Right kidney (tissue), 1 donor: ENCODE results near the gene SYK.

Experiments used
- DNase-seq: peaks from one replicate; pipeline ENCODE4 v3.0.0-alpha.2; 2016

The SYK gene

GRCh38 chr9:90821697-90822096 lies 20.1 kb downstream of the SYK start:
- DNase-seq, result no peak

GRCh38 chr9:90822866-90823265 lies 21.2 kb downstream of the SYK start:
- no peak for DNase-seq

GRCh38 chr9:90825586-90825985 lies 24.0 kb downstream of the SYK start:
- DNase-seq, result no peak

GRCh38 chr9:90826326-90827020 lies 24.9 kb downstream of the SYK start:
- DNase-seq, result no peak

- DNase-seq, result no peak
Measured at GRCh38 chr9:90827181-90827871, 25.7 kb downstream of the SYK start.

GRCh38 chr9:90830051-90830450 lies 28.4 kb downstream of the SYK start:
- DNase-seq, result no peak

GRCh38 chr9:90830977-90831376 lies 29.4 kb downstream of the SYK start:
- DNase-seq, result no peak

GRCh38 chr9:90832261-90832660 lies 30.6 kb downstream of the SYK start:
- no peak for DNase-seq

- no peak for DNase-seq
Measured at GRCh38 chr9:90834828-90835595, 33.4 kb downstream of the SYK start.

- DNase-seq, result no peak
Measured at GRCh38 chr9:90836411-90837080, 34.9 kb downstream of the SYK start.

GRCh38 chr9:90838098-90838497 lies 36.5 kb downstream of the SYK start:
- no peak for DNase-seq

- no peak for DNase-seq
Measured at GRCh38 chr9:90838581-90839154, 37.0 kb downstream of the SYK start.

GRCh38 chr9:90839183-90839728 lies 37.6 kb downstream of the SYK start:
- no peak for DNase-seq

- no peak for DNase-seq
Measured at GRCh38 chr9:90840696-90841095, 39.1 kb downstream of the SYK start.

- no peak for DNase-seq
Measured at GRCh38 chr9:90841213-90841612, 39.6 kb downstream of the SYK start.

GRCh38 chr9:90841615-90842014 lies 40.0 kb downstream of the SYK start:
- no peak for DNase-seq

- no peak for DNase-seq
Measured at GRCh38 chr9:90842176-90842777, 40.7 kb downstream of the SYK start.

GRCh38 chr9:90842996-90843395 lies 41.4 kb downstream of the SYK start:
- DNase-seq, result no peak

GRCh38 chr9:90843525-90843924 lies 41.9 kb downstream of the SYK start:
- DNase-seq, result no peak

- DNase-seq, result no peak
Measured at GRCh38 chr9:90844326-90844725, 42.7 kb downstream of the SYK start.

GRCh38 chr9:90846770-90847419 lies 45.3 kb downstream of the SYK start:
- DNase-seq, result no peak
